Measurements from ENCODE around the gene ALDH7A1.
"Not testable (repeated sequence)": the region's sequence is repeated elsewhere in the genome, so short reads cannot be mapped to it uniquely, and the experiment has no call there.

The ALDH7A1 gene

GRCh38 chr5:126594748-126595485 is at the start of gene ALDH7A1:
Gene ALDH7A1, minus strand, starts transcription at chr5:126595219. Its CDS starts 21 bp downstream, at chr5:126595198.
- DNase-seq (ENCODE audit: low read depth in 2 of 2, low spot score in 1 of 2): no peak

GRCh38 chr5:126641387-126641786 is 46.4 kb upstream of the ALDH7A1 start:
- DNase-seq (ENCODE audit: low read depth in 2 of 2, low spot score in 1 of 2): no peak

DNA sequence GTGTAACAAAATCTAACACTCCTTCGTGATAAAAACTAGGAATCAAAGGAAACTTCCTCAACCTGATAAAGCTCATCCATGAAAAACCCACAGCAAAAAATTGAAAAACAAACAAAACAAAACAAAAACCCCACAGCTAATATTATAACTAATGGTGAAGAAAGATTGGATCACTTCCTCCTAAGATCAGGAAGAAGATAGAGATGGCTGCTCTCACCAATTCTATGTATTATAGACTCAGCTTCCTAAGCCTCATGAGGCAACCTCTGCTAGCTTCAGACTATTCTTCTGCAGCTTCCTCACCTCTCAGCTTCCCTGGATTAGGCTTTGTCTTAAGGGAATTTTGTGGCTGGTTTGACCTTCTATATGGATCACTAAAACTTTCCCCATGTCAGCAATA is 45.8 kb upstream of the ALDH7A1 start:
- no peak for DNase-seq (ENCODE audit: low read depth in 2 of 2, low spot score in 1 of 2)

DNA sequence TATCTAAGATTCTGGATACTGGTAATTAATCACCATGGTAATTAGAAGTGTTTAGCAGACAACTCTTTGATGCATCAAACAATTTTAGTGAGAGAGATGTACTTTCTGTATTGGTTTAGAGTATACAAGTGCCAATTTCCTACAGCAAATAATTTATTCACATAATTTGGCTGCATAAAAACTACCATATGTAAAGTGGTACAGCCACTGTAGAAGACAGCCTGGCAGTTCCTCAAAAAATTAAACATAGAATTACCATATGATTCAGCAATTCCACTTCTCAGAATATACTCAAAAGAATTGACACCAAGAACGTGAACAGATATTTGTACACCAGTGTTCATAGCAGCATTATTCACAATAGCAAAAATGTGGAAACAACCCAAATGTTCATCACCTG is 41.9 kb upstream of the ALDH7A1 start:
- no peak for DNase-seq (ENCODE audit: low read depth in 2 of 2, low spot score in 1 of 2)

DNA sequence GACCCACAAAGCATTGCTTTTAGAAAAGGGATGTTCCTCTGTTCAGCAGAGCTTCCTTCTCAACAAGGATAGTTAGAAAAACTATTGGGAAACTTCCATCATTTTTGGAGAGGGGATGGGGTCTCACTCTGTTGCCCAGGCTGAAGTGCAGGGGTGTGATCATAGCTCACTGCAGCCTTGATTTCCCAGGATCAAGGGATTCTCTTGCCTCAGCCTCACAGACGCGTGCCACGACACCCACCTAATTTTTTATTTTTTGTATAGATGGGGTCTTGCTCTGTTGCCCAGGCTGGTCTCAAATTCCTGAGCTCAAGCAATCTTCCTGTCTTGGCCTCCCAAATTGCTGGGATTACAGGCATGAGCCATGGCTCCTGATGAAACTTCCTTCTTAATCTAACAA is 40.6 kb upstream of the ALDH7A1 start:
- DNase-seq (ENCODE audit: low read depth in 2 of 2, low spot score in 1 of 2): no peak

DNA sequence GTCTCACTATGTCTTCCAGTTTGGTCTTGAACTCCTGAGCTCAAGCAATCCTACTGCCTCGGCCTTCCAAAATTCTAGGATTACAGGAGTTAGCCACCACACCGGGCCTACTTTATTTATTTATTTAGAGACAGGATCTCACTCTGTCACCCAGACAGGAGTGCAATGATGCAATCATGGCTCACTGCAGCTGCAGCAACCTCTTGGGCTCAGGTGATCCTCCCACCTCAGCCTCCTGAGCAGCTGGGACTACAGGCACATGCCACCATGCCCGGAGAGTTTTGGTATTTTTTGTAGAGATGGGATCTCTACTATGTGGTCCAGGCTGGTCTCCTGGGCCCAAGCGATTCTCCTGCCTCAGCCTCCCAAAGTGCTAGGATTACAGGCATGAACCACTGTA is 38.5 kb upstream of the ALDH7A1 start:
- DNase-seq (ENCODE audit: low read depth in 2 of 2, low spot score in 1 of 2): no peak

DNA sequence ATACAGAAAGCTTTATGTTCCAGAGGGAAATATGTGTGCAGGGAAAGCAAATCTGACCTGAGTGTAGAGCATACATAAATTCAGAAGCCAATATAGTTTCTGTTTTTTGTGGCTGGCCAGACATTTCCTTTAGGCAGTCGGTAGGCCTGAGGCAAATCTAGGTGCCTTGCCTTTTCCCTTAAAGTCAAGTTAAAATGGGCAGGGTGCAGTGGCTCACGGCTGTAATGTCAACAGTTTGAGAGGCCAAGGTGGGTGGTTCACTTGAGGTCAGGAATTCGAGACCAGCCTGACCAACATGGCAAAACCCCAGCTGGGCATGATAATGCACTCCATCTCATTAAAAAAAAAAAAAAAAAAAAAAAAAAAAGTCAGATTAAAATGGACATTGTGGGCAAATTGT is 36.9 kb upstream of the ALDH7A1 start:
- no peak for DNase-seq (ENCODE audit: low read depth in 2 of 2, low spot score in 1 of 2)

DNA sequence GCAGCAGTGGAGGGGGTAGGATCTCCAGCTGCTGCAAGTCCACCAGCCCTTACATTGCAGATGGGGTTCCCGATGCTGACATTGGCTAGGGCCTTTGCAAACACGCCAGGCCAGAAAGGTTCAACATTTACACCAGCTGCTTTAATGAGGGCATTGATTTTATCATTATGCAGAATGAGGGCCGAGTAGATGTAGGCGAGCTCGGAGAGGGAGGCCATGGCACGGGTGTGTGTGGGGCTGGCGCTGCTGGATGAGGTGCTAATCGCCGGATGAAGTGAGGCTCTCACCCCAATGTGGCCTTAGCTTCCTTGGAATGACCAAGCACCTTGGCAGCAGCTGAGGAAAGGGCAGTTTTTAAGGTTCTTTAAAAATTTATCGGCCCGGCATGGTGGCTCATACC is 33.1 kb upstream of the ALDH7A1 start:
- no peak for DNase-seq (ENCODE audit: low read depth in 2 of 2, low spot score in 1 of 2)

- no peak for DNase-seq (ENCODE audit: low read depth in 2 of 2, low spot score in 1 of 2)
Measured at GRCh38 chr5:126624534-126624933, 29.5 kb upstream of the ALDH7A1 start.

DNA sequence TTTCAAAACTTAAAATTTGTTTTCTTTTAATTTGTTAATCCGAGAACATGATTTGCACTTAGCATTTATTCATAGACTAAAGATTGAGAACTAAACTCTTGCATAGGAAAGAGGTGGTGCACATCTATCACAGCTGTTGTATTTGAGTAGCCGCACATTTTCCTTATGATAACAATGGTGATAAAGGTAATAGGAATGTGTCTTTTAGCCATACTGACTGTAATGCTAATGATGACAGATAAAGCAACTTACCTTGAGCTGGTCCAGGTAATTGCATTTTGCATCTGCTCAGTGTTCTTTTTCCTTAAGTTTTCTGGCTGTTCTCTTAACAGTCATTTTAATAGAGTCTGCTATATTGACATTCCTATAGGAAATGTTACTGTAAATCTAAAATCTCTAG is 24.8 kb upstream of the ALDH7A1 start:
- DNase-seq (ENCODE audit: low read depth in 2 of 2, low spot score in 1 of 2): no peak

GRCh38 chr5:126617603-126618002 is 22.6 kb upstream of the ALDH7A1 start:
- DNase-seq (ENCODE audit: low read depth in 2 of 2, low spot score in 1 of 2): not testable (repeated sequence)

- DNase-seq (ENCODE audit: low read depth in 2 of 2, low spot score in 1 of 2): no peak
Measured at GRCh38 chr5:126615286-126615685, 20.3 kb upstream of the ALDH7A1 start.

DNA sequence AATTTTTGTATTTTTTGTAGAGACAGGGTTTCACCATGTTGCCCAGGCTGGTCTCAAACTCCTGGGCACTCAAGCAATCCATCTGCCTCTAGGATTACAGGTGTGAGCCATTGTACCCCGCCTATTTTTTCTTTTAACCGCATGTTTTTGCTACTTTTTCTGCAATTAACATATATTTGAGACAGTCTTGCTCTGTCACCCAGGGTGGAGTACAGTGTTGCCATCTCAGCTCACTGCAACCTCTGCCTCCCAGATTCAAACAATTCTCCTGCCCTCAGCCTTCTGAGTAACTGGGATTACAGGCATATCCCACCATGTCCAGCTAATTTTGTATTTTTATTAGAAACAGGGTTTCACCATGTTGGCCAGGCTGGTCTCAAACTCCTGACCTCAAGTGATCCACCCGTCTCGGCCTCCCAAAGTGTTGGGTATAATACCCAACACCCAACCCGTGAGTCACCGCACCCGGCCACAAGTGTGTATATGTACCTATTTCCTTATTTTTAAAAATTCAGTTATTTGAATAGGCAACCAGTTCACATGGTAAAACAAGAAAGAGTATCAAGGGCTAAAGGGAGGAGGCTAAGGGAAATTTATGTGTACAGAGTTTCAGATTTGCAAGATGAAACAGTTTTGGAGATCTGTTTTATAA is 19.0 kb upstream of the ALDH7A1 start:
- DNase-seq (ENCODE audit: low read depth in 2 of 2, low spot score in 1 of 2): no peak

DNA sequence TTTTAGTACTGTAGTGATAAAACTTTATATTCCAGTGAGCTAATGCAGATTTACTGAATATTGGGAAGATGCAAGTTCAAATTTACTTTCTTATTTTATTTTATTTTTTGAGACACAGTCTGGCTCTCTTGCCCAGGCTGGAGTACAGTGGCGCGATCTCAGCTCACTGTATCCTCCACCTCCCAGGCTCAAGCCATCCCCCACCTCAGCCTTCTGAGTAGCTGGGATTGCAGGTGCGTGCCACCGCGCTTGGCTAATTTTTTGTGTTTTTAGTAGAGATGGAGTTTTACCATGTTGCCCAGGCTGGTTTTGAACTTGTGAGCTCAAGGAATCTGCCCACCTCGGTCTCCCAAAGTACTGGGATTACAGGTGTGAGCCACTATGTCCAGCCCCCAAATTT is 15.6 kb upstream of the ALDH7A1 start:
- no peak for DNase-seq (ENCODE audit: low read depth in 2 of 2, low spot score in 1 of 2)

GRCh38 chr5:126610160-126610559 is 15.1 kb upstream of the ALDH7A1 start:
- no peak for DNase-seq (ENCODE audit: low read depth in 2 of 2, low spot score in 1 of 2)

DNA sequence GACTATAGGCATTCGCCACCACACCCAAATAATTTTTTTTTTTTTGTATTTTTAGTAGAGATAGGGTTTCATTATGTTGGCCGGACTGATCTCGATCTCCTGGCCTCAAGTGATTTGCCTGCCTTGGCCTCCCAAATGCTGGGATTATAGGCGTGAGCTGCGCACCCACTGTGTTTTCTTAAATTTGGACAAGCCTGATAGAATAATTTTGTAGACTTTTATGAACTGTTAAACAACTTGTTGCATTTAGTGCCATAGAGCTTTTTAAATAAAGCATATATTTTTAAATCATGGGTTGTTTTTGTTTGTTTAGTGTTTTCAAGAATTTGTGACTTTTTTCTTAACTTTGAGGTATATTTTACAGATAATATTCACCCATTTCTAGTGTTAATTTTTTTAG is 10.5 kb upstream of the ALDH7A1 start:
- no peak for DNase-seq (ENCODE audit: low read depth in 2 of 2, low spot score in 1 of 2)

DNA sequence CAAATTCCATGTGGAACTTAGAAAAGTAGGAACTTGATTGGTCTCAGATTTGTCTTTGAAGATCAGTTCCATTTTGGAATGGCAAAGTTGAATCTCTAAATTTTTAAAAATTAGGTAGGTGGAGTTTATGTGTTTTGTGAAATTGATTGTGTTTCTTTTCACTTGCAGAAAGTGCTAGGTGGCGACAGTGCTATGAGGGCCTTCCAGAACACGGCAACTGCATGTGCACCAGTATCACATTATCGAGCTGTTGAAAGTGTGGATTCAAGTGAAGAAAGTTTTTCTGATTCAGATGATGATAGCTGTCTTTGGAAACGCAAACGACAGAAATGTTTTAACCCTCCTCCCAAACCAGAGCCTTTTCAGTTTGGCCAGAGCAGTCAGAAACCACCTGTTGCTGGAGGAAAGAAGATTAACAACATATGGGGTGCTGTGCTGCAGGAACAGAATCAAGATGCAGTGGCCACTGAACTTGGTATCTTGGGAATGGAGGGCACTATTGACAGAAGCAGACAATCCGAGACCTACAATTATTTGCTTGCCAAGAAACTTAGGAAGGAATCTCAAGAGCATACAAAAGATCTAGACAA is 8.5 kb upstream of the ALDH7A1 start:
- no peak for DNase-seq (ENCODE audit: low read depth in 2 of 2, low spot score in 1 of 2)

GRCh38 chr5:126600631-126601511 is 5.9 kb upstream of the ALDH7A1 start, which contains the start of gene PHAX:
Gene PHAX, plus strand, starts transcription at chr5:126600947. Its CDS starts 16 bp downstream, at chr5:126600963.
- DNase-seq (ENCODE audit: low read depth in 2 of 2, low spot score in 1 of 2): peak; percentile 29 to 48

- not testable (repeated sequence) for DNase-seq (ENCODE audit: low read depth in 2 of 2, low spot score in 1 of 2)
Measured at GRCh38 chr5:126599971-126600630, 5.1 kb upstream of the ALDH7A1 start.

- DNase-seq (ENCODE audit: low read depth in 2 of 2, low spot score in 1 of 2): no peak
Measured at GRCh38 chr5:126599499-126599898, 4.5 kb upstream of the ALDH7A1 start.

- no peak for DNase-seq (ENCODE audit: low read depth in 2 of 2, low spot score in 1 of 2)
Measured at GRCh38 chr5:126597156-126597555, 2.1 kb upstream of the ALDH7A1 start.
